Measurements from ENCODE around the gene MUC5B.

GRCh38 chr11:1201395-1202153 is 21.3 kb upstream of the MUC5B start:
- TF ChIP-seq, protein P1, sequence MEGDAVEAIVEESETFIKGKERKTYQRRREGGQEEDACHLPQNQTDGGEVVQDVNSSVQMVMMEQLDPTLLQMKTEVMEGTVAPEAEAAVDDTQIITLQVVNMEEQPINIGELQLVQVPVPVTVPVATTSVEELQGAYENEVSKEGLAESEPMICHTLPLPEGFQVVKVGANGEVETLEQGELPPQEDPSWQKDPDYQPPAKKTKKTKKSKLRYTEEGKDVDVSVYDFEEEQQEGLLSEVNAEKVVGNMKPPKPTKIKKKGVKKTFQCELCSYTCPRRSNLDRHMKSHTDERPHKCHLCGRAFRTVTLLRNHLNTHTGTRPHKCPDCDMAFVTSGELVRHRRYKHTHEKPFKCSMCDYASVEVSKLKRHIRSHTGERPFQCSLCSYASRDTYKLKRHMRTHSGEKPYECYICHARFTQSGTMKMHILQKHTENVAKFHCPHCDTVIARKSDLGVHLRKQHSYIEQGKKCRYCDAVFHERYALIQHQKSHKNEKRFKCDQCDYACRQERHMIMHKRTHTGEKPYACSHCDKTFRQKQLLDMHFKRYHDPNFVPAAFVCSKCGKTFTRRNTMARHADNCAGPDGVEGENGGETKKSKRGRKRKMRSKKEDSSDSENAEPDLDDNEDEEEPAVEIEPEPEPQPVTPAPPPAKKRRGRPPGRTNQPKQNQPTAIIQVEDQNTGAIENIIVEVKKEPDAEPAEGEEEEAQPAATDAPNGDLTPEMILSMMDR (IDR thresholded peaks at IDR 0.05): no peak
- TF ChIP-seq EZH2phosphoT487 (IDR thresholded peaks at IDR 0.05) (no peak), EZH2 (IDR thresholded peaks at IDR 0.05) (no peak)

Data from neural progenitor cell (in vitro differentiated cells).